Measurements from ENCODE around the gene ZNF93. TPM values are rescaled to one million over a fixed set of nuclear protein-coding genes. Genes with fewer than 3 reads are reported as not detected.

ZNF93 gene
- total and polyA plus RNA-seq, 9 of the 15 experiments (the other 6 are each of a cell fraction or from before 2014, with no cell fraction given): 11.1 to 26.3 (median 17.1) TPM

DNA sequence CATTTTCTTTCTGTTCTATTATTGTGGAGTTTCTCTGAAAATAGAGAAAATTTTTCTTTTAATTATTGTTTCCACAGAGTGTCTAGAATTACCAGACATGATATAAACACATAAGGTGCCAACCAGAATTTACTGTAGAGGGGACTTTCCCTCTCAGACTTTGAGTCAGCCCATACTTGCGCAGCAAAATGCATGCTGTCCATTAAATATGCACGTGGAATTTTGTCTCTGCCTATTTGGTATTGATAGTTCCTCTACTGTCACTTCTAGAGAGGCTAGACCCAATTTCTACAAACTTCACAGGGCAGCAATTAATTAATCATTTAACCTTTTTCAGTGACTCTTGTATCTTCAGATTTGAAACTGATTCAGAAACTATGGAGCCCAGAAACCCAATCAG, 8.9 kb downstream of the ZNF93 start:
- intact Hi-C loops (cut with micrococcal nuclease): no loop called here
- H3K36me3 ChIP-seq (ENCODE audit: control insufficient read depth, insufficient read depth, low read length): peaks cover 13% of the 10 kb centered on the region; the same call in 2 of the 3 replicates
- BruUV-seq (replicated peaks): no TSS peak
- no peaks in the 10 kb centered on the region; a peak in 1 of 5 replicates for H3K4me1 ChIP-seq (replicated peaks in 1 of 2; ENCODE audit: control insufficient read depth in 2 of 2, insufficient read depth in 2 of 2, low read length in 2 of 2)
- no peaks in the 10 kb centered on the region for H3K9me1 ChIP-seq (ENCODE audit: control insufficient read depth, insufficient read depth, low read length)
- H3K27ac ChIP-seq (ENCODE audit: extremely low read depth, low read depth, low read length): no peak overlapping the region
- H3K9me3 ChIP-seq (replicated peaks; ENCODE audit: control insufficient read depth, insufficient read depth, low read depth, low read length): no peaks in the 10 kb centered on the region
- no peaks in the 10 kb centered on the region for H4K20me1 ChIP-seq (replicated peaks; ENCODE audit: control insufficient read depth, insufficient read depth, low read length)
- H3K79me2 ChIP-seq (ENCODE audit: control insufficient read depth, insufficient read depth, low read length): peaks cover 67% of the 10 kb centered on the region
- TF ChIP-seq ARNT (IDR thresholded peaks at IDR 0.05) (no peak), JUN (IDR thresholded peaks at IDR 0.05; ENCODE audit: borderline replicate concordance, low read depth, low read length) (no peak), JUN (CRISPR knock-in tag; IDR thresholded peaks at IDR 0.05; ENCODE audit: borderline replicate concordance) (no peak), ZFP91 (CRISPR knock-in tag; IDR thresholded peaks at IDR 0.05) (no peak), E2F6 (IDR thresholded peaks at IDR 0.05; ENCODE audit: borderline replicate concordance in 1 of 2, extremely low read depth in 1 of 2, insufficient read depth in 1 of 2, insufficient read length in 1 of 2, low read depth in 1 of 2, low read length in 1 of 2, poor library complexity in 1 of 2, severe bottlenecking in 1 of 2) (no peak), TBP (optimal IDR thresholded peaks at IDR 0.05; ENCODE audit: low read depth, low read length) (no peak), ZNF121 (CRISPR knock-in tag; conservative IDR thresholded peaks at IDR 0.05) (no peak), MTA1 (IDR thresholded peaks at IDR 0.05; ENCODE audit: borderline replicate concordance) (no peak), MEIS2 (IDR thresholded peaks at IDR 0.05; ENCODE audit: partially characterized antibody) (no peak)
- TF ChIP-seq, protein P1, sequence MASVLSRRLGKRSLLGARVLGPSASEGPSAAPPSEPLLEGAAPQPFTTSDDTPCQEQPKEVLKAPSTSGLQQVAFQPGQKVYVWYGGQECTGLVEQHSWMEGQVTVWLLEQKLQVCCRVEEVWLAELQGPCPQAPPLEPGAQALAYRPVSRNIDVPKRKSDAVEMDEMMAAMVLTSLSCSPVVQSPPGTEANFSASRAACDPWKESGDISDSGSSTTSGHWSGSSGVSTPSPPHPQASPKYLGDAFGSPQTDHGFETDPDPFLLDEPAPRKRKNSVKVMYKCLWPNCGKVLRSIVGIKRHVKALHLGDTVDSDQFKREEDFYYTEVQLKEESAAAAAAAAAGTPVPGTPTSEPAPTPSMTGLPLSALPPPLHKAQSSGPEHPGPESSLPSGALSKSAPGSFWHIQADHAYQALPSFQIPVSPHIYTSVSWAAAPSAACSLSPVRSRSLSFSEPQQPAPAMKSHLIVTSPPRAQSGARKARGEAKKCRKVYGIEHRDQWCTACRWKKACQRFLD (CRISPR knock-in tag; IDR thresholded peaks at IDR 0.05): no peak
- TF ChIP-seq, protein P2, sequence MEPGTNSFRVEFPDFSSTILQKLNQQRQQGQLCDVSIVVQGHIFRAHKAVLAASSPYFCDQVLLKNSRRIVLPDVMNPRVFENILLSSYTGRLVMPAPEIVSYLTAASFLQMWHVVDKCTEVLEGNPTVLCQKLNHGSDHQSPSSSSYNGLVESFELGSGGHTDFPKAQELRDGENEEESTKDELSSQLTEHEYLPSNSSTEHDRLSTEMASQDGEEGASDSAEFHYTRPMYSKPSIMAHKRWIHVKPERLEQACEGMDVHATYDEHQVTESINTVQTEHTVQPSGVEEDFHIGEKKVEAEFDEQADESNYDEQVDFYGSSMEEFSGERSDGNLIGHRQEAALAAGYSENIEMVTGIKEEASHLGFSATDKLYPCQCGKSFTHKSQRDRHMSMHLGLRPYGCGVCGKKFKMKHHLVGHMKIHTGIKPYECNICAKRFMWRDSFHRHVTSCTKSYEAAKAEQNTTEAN (CRISPR knock-in tag; IDR thresholded peaks at IDR 0.05): no peak
- DNase-seq (ENCODE audit: extremely low read depth in 1 of 4, low spot score in 3 of 4): no peak
- H3K9ac ChIP-seq (ENCODE audit: insufficient read depth in 1 of 2, low read depth in 2 of 2, low read length in 2 of 2): no peak overlapping the region
- POLR2A ChIA-PET: interaction anchor here (1.2 to 2.0 kb wide), 2 partner anchors 8 to 9 kb away, joined by 6 to 15 read pairs; partner anchors contain the start of gene ZNF93
- 47% methylated on average over 2 of the region's 2 CpGs for WGBS (ENCODE audit: insufficient coverage, low coverage, missing lambda C conversion rate)
- H3K4me2 ChIP-seq (ENCODE audit: insufficient read depth, low read length): no peak overlapping the region
- FAIRE-seq: no peak
- CTCF ChIA-PET (ENCODE audit: low intra/inter-chr PET ratio): no interaction called here
- H3K27me3 ChIP-seq (ENCODE audit: control insufficient read depth in 2 of 2, insufficient read depth in 2 of 2, low read length in 2 of 2): no peaks in the 10 kb centered on the region
- no peak for ATAC-seq
- no peak overlapping the region for H2AFZ ChIP-seq (ENCODE audit: low read depth, low read length)
- no peak overlapping the region for H3K4me3 ChIP-seq
- in situ Hi-C loops (cut with MboI): no loop called here

All from K562 (cell line).